Omental fat pad (tissue), 4 donors: ENCODE results near the gene PLEKHD1. TPM values are rescaled to one million over a fixed set of nuclear protein-coding genes. Genes with fewer than 3 reads are reported as not detected.

Experiments used
- ATAC-seq: fragments of 150-250 bp; one replicate; pipeline ENCODE4 v1.9.1; 2016; ENCODE audit warnings: mild to moderate bottlenecking, moderate library complexity; ENCODE audit not compliant: low FRiP score
- DNase-seq: peaks from one replicate; pipeline ENCODE4 v3.0.0-alpha.2; 2019; ENCODE audit warnings: low spot score
- CTCF ChIP-seq, 3 donors: fragments of 450-650 bp; IDR thresholded peaks; one replicate each; pipeline ENCODE4 v1.5.1; 2016 to 2017; ENCODE audit warnings: antibody characterized with exemption in 3 of 3, mild to moderate bottlenecking in 3 of 3, moderate library complexity in 2 of 3
- total RNA-seq, 4 donors: library from RNA; depleted of rRNA; stranded (reverse); fragments of >200 nt; gene quantifications; one replicate each; pipeline ENCODE4 v1.1.0, GENCODE V29; 2016

Gene PLEKHD1
- total RNA-seq, 4 donors from 2014 or later: 0.12 to 0.19 TPM; not detected in 2

DNA sequence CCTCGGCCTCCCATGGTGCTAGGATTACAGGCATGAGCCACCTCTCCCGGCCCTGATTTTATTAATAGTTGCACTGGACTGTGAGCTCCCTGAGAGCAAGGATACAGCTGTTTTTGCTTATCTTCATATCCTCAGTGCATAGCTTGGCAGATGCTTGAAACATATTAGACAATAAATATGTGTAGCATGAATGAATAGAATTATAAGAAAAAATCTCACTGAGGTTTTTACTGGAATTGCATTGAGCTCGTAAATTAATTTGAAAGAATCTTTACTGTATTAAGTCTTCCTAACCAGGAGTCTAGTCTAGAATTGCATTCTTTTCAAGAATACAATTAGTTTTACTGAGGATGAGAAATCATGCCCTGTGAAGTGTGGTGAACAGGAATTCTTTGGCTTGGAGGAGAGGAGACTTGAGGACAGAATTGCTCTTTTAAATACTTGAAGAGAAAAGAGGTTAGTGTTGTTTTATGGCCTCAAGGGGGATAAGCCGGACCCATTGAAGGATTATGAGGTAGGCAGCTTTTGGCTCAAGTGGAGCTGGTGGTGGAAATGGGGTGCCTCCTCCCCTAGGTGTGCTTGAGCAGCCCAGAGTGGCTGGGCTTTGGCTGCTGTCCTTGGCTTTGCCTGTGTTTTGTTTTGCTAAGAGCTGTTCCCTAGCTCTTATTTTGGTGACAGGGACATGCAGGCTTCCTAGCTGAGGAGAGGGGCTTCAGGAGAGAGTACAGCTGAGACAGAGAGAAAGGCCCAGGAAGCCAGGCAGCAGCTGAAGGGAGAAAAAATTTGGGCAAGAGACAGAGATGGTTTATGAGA, 34.0 kb downstream of the PLEKHD1 start:
- DNase-seq (no peak), ATAC-seq (no peak)
- TF ChIP-seq CTCF (IDR thresholded peaks at IDR 0.05): no peak

- ATAC-seq (no peak), DNase-seq (no peak)
- TF ChIP-seq CTCF (IDR thresholded peaks at IDR 0.05): no peak
These were observed 34.9 kb downstream of the PLEKHD1 start for GRCh38 chr14:69519204-69520100.

DNA sequence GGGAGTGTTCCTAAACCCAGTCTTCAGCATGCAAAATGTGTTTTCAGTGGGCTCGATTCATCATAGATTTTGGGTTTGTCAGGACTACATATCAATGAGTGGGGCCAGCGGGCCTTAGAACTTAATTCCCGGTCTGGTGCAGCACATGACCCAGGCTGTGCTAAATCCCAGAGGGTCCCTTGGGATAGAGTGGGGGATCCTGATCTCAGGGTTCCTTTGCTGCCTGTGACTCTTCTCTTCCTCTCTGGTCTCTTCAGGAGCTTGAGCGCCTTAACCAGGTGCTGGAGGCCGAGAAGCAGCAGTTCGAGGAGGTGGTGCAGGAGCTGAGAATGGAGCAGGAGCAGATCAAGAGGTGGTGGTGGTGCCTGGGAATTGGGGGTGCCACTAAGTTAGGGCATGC, 37.5 kb downstream of the PLEKHD1 start:
- ATAC-seq: no peak
- no peak for DNase-seq
- TF ChIP-seq CTCF (IDR thresholded peaks at IDR 0.05): no peak

- DNase-seq (no peak), ATAC-seq (no peak)
- TF ChIP-seq CTCF (IDR thresholded peaks at IDR 0.05): no peak
These were observed 41.4 kb downstream of the PLEKHD1 start for GRCh38 chr14:69525896-69526295.

DNA sequence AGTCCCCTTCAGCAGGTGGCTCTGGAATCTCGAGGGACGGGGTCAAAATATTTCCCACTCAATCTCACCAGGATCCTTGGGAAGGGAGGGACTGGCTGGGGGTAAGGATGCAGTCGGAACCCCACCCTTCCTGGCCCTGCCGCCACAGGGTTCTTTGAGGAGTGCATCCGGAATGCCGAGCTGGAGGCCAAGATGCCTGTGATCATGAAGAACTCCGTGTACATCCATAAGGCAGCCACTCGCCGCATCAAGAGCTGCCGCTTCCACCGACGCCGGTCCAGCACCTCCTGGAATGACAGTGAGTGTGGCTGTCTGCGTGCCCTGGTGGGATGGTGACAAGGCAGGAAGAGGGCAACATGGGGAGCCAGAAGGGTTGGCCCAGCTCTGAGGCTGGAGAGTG, 43.1 kb downstream of the PLEKHD1 start:
- TF ChIP-seq CTCF (IDR thresholded peaks at IDR 0.05): no peak
- ATAC-seq (no peak), DNase-seq (no peak)

DNA sequence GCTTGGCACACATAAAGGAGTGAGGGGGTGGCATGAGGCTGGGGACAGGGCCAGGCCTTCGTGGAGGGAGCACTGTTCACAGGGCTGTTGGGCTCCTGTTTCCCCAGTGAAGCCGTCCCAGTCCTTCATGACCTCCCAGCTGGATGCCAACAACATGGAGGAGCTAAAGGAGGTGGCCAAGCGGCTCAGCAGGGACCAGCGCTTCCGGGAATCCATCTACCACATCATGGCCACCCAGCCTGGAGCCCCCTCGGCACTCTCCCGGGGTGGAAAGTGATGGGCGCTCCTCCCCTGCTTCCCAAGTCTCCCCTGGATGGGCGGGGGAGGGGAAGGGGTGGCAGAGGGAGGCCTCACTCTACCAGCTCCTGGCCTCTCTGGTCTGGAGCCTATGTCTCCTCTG, 43.6 kb downstream of the PLEKHD1 start:
- TF ChIP-seq CTCF (IDR thresholded peaks at IDR 0.05): no peak
- ATAC-seq (no peak), DNase-seq (no peak)
